ENCODE data around the gene ADSL. TPM values are rescaled to one million over a fixed set of nuclear protein-coding genes. Genes with fewer than 3 reads are reported as not detected.

Gene ADSL
- total RNA-seq, 4 donors from 2014 or later, result 36.1 to 71.8 (median 58.1) TPM

DNA sequence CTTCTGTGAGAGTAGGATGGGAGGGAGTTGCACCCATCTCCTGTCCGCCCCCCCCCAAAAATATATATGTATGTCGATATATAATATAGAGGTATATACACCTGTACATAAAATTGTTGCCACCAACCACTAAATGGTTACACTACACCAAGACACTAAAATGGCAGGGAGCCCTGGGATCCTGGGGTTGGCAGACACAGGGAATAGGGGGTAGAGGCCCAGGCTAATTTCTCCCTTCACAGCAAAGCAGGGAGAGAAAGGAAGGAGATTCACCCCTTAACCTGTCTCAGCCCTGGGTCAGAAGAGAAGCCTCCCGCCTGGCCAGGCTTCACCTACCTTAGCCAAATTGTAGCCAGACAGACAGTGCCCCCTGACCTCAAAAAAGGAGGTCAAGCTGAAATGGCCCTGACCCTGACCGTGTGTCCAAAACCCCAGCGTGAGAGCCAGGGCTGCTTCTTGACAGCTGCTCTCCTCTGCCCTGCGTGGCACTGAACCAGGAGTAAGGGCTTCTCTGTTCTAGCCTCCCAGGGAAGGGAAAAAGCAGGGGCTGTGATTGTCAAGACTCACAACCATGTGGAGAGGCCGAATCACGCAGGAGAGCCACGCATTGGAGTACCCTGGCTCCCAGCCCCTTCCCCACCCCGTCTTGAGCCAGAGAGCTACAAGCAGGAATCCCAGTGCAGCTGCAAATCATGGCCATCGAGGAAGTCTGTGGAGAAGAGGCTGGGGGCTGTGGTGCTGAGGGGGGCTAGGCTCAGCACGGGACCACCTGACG lies 64.6 kb downstream of the ADSL start:
- no peak for DNase-seq (ENCODE audit: low spot score in 2 of 2)
- Histone ChIP-seq H3K36me3 (peaks cover 0 to 83% (median 21%) of the 10 kb centered on the region in 3 donors), H3K27me3 (no peaks in the 10 kb centered on the region), H3K4me1 (peaks cover 0 to 12% (median 2%) of the 10 kb centered on the region in 4 donors), H3K27ac (no peak overlapping the region), H3K4me3 (no peak overlapping the region), H3K9me3 (no peaks in the 10 kb centered on the region)
- TF ChIP-seq, protein P1, sequence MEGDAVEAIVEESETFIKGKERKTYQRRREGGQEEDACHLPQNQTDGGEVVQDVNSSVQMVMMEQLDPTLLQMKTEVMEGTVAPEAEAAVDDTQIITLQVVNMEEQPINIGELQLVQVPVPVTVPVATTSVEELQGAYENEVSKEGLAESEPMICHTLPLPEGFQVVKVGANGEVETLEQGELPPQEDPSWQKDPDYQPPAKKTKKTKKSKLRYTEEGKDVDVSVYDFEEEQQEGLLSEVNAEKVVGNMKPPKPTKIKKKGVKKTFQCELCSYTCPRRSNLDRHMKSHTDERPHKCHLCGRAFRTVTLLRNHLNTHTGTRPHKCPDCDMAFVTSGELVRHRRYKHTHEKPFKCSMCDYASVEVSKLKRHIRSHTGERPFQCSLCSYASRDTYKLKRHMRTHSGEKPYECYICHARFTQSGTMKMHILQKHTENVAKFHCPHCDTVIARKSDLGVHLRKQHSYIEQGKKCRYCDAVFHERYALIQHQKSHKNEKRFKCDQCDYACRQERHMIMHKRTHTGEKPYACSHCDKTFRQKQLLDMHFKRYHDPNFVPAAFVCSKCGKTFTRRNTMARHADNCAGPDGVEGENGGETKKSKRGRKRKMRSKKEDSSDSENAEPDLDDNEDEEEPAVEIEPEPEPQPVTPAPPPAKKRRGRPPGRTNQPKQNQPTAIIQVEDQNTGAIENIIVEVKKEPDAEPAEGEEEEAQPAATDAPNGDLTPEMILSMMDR (IDR thresholded peaks at IDR 0.05), result no peak
- TF ChIP-seq EP300 (IDR thresholded peaks at IDR 0.05), result no peak
- TF ChIP-seq POLR2A (IDR thresholded peaks at IDR 0.05), result no peak
- 83 to 87% methylated on average over 13 of the region's 13 CpGs for WGBS, 2 donors

DNA sequence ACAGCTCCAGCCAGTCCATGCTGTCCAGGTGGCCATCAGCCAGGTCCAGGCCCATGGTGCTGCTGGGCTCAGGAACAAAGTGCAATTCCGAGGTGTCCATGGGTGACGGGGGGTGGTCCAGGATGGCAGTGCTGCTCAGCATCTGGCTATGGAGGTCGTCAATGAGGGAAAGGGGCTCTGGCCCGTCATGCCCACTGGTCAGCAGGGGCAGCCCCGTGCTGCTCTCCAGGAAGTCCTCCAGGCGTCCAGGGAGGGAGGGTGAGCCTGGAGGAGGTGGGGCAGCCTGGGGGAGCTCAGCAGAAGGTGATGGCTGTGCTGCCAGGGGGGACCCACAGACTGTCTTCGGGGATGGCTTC lies 65.2 kb downstream of the ADSL start:
- peaks cover 0 to 12% (median 2%) of the 10 kb centered on the region in 4 donors for H3K4me1 ChIP-seq
- TF ChIP-seq, protein P1 (IDR thresholded peaks at IDR 0.05), result no peak
- TF ChIP-seq POLR2A (IDR thresholded peaks at IDR 0.05), result no peak
- TF ChIP-seq EP300 (IDR thresholded peaks at IDR 0.05), result no peak
- H3K9me3 ChIP-seq, result no peaks in the 10 kb centered on the region
- 68 to 76% methylated on average over 7 of the region's 7 CpGs for WGBS, 2 donors
- H3K36me3 ChIP-seq, result peaks cover 0 to 83% (median 16%) of the 10 kb centered on the region in 3 donors
- H3K27me3 ChIP-seq, result no peaks in the 10 kb centered on the region
- DNase-seq (ENCODE audit: low spot score in 2 of 2), result no peak
- H3K27ac ChIP-seq, result no peak overlapping the region
- H3K4me3 ChIP-seq, result no peak overlapping the region

DNA sequence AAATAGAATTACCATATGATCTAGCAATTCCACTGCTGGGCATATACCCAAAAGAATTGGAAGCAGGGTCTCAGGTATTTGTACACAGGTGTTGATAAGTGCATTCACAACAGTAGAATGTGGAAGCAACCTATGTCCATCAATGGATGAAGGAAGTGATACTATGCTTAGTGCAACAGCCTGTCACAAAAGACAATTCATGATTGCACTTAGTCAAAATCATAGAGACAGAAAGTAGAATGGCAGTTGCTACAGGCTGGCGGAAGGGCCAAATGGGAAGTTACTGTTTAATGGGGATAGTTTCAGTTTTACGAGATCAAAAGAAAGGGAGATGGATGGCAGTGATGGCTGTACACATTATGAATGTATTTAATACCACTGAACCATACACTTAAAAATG lies 66.1 kb downstream of the ADSL start:
- H3K36me3 ChIP-seq, result peaks cover 0 to 83% (median 16%) of the 10 kb centered on the region in 3 donors
- no peaks in the 10 kb centered on the region for H3K27me3 ChIP-seq
- H3K27ac ChIP-seq, result no peak overlapping the region
- no peak overlapping the region for H3K4me3 ChIP-seq
- DNase-seq (ENCODE audit: low spot score in 2 of 2), result no peak
- WGBS, 2 donors, result 78 to 80% methylated on average over 2 of the region's 2 CpGs
- H3K4me1 ChIP-seq, result peaks cover 0 to 12% (median 2%) of the 10 kb centered on the region in 4 donors
- H3K9me3 ChIP-seq, result no peaks in the 10 kb centered on the region
- TF ChIP-seq EP300 (IDR thresholded peaks at IDR 0.05), result no peak
- TF ChIP-seq, protein P1 (IDR thresholded peaks at IDR 0.05), result no peak
- no peak for TF ChIP-seq POLR2A (IDR thresholded peaks at IDR 0.05)

DNA sequence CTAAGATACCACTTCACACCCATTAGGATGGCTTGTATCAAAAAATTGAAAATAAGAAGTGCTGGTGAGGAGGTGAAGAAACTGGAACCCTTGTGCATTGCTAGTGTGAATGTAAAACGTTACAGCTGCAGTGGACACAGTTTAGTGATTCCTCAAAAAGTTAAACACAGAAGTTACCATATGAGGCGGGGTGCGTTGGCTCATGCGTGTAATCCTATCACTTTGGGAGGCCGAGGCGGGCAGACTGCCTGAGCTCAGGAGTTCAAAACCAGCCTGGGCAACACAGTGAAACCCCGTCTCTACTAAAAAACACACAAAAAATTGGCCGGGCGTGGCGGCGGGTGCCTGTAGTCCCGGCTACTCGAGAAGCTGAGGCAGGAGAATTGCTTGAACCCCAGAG lies 67.6 kb downstream of the ADSL start:
- DNase-seq (ENCODE audit: low spot score in 2 of 2), result no peak
- Histone ChIP-seq H3K27ac (no peak overlapping the region), H3K9me3 (no peaks in the 10 kb centered on the region), H3K4me1 (peaks cover 0 to 12% (median 2%) of the 10 kb centered on the region in 4 donors), H3K4me3 (no peak overlapping the region), H3K36me3 (peaks cover 0 to 83% (median 16%) of the 10 kb centered on the region in 3 donors), H3K27me3 (no peaks in the 10 kb centered on the region)
- TF ChIP-seq EP300 (IDR thresholded peaks at IDR 0.05) (no peak), POLR2A (IDR thresholded peaks at IDR 0.05) (no peak)
- TF ChIP-seq, protein P1 (IDR thresholded peaks at IDR 0.05), result no peak
- WGBS, 2 donors, result 85 to 86% methylated on average over 13 of the region's 13 CpGs

DNA sequence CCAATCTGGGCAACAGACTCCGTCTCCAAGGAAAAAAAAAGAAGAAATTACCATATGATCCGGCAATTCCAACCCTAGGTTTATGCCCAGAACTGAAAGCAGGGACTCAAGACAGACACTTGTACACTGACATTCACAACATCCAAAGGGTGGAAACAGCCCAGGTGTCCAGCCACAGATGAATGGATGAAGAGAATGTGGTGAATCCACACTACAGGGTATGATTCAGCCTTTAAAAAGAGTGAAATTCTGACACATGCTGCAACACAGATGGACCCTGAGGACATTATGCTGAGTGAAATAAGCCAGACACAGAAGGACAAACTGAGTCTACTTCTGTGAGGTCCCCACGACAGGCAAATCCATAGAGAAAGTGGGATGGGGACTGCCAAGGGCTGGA lies 68.0 kb downstream of the ADSL start:
- TF ChIP-seq, protein P1 (IDR thresholded peaks at IDR 0.05), result no peak
- TF ChIP-seq EP300 (IDR thresholded peaks at IDR 0.05) (no peak), POLR2A (IDR thresholded peaks at IDR 0.05) (no peak)
- WGBS, 2 donors, result 59 to 68% methylated on average over 3 of the region's 3 CpGs
- H3K27me3 ChIP-seq, result no peaks in the 10 kb centered on the region
- H3K27ac ChIP-seq, result peak overlapping the region in 2 of 4 donors; percentile 2 to 22
- H3K4me1 ChIP-seq, result peaks cover 0 to 12% (median 2%) of the 10 kb centered on the region in 4 donors
- H3K9me3 ChIP-seq, result no peaks in the 10 kb centered on the region
- H3K4me3 ChIP-seq, result no peak overlapping the region
- H3K36me3 ChIP-seq, result peaks cover 0 to 83% (median 20%) of the 10 kb centered on the region in 3 donors
- no peak for DNase-seq (ENCODE audit: low spot score in 2 of 2)

Data from tibial nerve (tissue), 4 donors.